Lung (tissue), 12 donors: ENCODE data around the gene C11orf86. TPM values are rescaled to one million over a fixed set of nuclear protein-coding genes. Genes with fewer than 3 reads are reported as not detected.

Experiments used
- ATAC-seq: fragments of 200-7000 bp; cut with Tn5 transposase; one replicate; pipeline ENCODE4 v1.9.1; 2020; ENCODE audit warnings: moderate number of reproducible peaks; ENCODE audit not compliant: insufficient read depth, low FRiP score
- DNase-seq, 3 donors: peaks; one replicate each; pipeline ENCODE4 v3.0.0-alpha.2; 2013 to 2017
- H3K27ac ChIP-seq, 2 donors: one replicate each; pipeline ENCODE4 v1.5.1; 2013; ENCODE audit warnings: mild to moderate bottlenecking in 2 of 2, moderate library complexity in 2 of 2, control low read depth in 1 of 2, inconsistent platforms in 1 of 2, low read depth in 1 of 2, low read length in 1 of 2
- H3K27me3 ChIP-seq, 3 donors: one replicate each; pipeline ENCODE4 v1.5.1; 2013; ENCODE audit warnings: low read length in 2 of 3; ENCODE audit not compliant: control insufficient read depth in 3 of 3, insufficient read depth in 3 of 3
- H3K36me3 ChIP-seq, 4 donors: one replicate each; pipeline ENCODE4 v1.5.1; 2013; ENCODE audit warnings: low read length in 4 of 4, mild to moderate bottlenecking in 1 of 4, moderate library complexity in 1 of 4; ENCODE audit not compliant: control insufficient read depth in 4 of 4, insufficient read depth in 4 of 4
- H3K4me1 ChIP-seq, 5 donors: one replicate each; pipeline ENCODE4 v1.5.1; 2013; ENCODE audit warnings: low read length in 5 of 5, mild to moderate bottlenecking in 2 of 5, moderate library complexity in 1 of 5; ENCODE audit not compliant: control insufficient read depth in 5 of 5, insufficient read depth in 5 of 5
- H3K4me3 ChIP-seq: one replicate; pipeline ENCODE4 v1.5.1; 2013; ENCODE audit warnings: mild to moderate bottlenecking, control low read depth, moderate library complexity
- H3K9ac ChIP-seq, 2 donors: one replicate each; pipeline ENCODE4 v1.5.1; 2013; ENCODE audit warnings: low read length in 2 of 2, control low read depth in 1 of 2; ENCODE audit not compliant: insufficient read depth in 1 of 2
- H3K9me3 ChIP-seq, 4 donors: one replicate each; pipeline ENCODE4 v1.5.1; 2013; ENCODE audit warnings: low read length in 3 of 4, mild to moderate bottlenecking in 1 of 4, moderate library complexity in 1 of 4; ENCODE audit not compliant: control insufficient read depth in 4 of 4, insufficient read depth in 3 of 4
- WGBS, 2 donors: extraction: QIAGEN DNeasy Blood & Tissue Kit; methylation state at CpG; one replicate each; pipeline ENCODE4 v1.1.7; 2013; 5-methylcytosine and 5-hydroxymethylcytosine counted together
- polyA plus RNA-seq, 2 donors: library from polyadenylated mRNA; stranded (reverse); fragments of 200-250 nt; gene quantifications; one replicate each; pipeline ENCODE4 v1.2.1, GENCODE V29; 2013
- total RNA-seq, 2 donors: library from RNA; depleted of rRNA in 1 of 2; stranded (reverse); fragments of >200 nt in 1 of 2; gene quantifications; one replicate each; pipeline ENCODE4 v1.2.1, GENCODE V29; 2014 to 2021
- TF ChIP-seq, protein P1 (sequence below): IDR thresholded peaks from 2 replicates; pipeline ENCODE4 v1.5.1; 2012; ENCODE audit warnings: mild to moderate bottlenecking; ENCODE audit errors: control extremely low read depth, extremely low read depth
- donor health status: control.
- donor health status: control.
- donor health status: Bipolar disorder and iron deficiency.
- donor health status: healthy.
- donor health status: DM: yes; HTN: yes; CAD: no.

C11orf86 gene
- total and polyA plus RNA-seq, 4 donors = not detected

DNA sequence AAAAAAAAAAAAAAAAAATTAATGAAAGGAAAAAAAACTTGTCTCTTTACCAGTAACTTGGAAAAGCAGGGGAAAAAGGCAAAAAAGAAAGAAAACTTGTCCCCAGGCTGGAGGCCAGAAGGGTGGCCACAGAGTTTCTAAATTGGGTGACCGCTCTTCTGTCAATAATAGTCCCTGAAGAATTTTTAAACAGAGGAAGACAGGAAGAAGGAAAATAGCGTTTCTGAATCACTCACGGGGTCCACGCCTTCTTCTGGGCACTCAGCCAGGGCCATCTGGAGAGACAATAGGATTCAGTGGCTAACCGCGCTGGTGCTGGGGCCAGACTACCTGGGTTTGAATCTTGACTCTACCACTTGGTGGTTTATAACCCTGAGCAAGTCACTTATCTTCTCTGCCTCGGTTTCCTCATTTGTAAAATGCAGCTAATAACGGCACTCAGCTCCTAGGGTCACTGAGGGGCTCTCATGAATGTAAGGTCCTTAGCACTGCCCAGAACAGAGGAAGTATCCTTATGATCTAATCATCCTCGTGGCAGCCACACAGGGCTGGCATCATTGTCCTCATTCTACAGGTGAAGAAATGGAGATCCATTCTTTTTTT lies 7.0 kb downstream of the C11orf86 start:
- WGBS, 2 donors = 10% methylated on average over 9 of the region's 9 CpGs
- H3K9ac ChIP-seq = no peak overlapping the region
- TF ChIP-seq, protein P1, sequence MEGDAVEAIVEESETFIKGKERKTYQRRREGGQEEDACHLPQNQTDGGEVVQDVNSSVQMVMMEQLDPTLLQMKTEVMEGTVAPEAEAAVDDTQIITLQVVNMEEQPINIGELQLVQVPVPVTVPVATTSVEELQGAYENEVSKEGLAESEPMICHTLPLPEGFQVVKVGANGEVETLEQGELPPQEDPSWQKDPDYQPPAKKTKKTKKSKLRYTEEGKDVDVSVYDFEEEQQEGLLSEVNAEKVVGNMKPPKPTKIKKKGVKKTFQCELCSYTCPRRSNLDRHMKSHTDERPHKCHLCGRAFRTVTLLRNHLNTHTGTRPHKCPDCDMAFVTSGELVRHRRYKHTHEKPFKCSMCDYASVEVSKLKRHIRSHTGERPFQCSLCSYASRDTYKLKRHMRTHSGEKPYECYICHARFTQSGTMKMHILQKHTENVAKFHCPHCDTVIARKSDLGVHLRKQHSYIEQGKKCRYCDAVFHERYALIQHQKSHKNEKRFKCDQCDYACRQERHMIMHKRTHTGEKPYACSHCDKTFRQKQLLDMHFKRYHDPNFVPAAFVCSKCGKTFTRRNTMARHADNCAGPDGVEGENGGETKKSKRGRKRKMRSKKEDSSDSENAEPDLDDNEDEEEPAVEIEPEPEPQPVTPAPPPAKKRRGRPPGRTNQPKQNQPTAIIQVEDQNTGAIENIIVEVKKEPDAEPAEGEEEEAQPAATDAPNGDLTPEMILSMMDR = no peak
- no peaks in the 10 kb centered on the region for H3K27me3 ChIP-seq
- H3K4me3 ChIP-seq = no peak overlapping the region
- no peaks in the 10 kb centered on the region for H3K36me3 ChIP-seq
- no peak overlapping the region for H3K27ac ChIP-seq
- ATAC-seq (no peak), DNase-seq (peak; percentile 74 to 85 (median 79))
- H3K4me1 ChIP-seq = peaks cover 0 to 3% (median 0%) of the 10 kb centered on the region in 5 donors
- peaks cover 0 to 8% (median 1%) of the 10 kb centered on the region in 4 donors for H3K9me3 ChIP-seq

DNA sequence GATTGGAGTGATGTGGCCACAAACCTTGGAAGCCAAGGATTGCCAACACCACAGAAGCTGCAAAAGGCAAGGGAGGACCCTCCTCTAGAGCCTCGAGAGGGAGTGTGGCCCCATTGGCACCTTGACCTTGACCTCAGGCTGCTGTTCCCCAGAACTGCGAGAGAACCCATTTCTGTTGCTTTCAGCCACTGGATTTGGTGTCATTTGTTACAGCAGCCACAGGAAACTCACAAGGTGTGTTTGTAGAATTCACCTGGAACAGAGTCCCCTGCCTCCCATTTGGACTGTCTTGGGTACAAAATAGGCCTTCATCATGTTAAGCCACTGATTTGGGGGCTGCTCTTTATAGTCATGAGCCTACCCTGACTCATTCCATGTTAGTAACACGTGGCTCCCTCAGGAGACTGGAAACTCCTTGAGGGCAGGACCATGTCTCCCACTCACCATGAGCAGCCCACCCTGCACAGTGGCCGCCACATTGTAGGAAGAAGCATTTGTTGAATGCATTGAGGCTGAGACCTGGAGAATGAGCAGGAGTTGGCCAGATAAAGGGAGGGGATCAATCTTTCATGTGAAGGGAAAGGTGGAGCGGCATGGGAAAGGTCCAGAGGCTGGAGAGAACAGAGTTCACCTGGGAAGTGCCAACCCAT lies 8.3 kb downstream of the C11orf86 start:
- H3K27ac ChIP-seq = no peak overlapping the region
- peaks cover 0 to 4% (median 1%) of the 10 kb centered on the region in 4 donors for H3K9me3 ChIP-seq
- peaks cover 0 to 4% (median 3%) of the 10 kb centered on the region in 5 donors for H3K4me1 ChIP-seq
- H3K36me3 ChIP-seq = no peaks in the 10 kb centered on the region
- TF ChIP-seq, protein P1 = no peak
- WGBS, 2 donors = 91 to 94% methylated on average over 5 of the region's 5 CpGs
- DNase-seq (no peak), ATAC-seq (no peak)
- no peak overlapping the region for H3K9ac ChIP-seq
- no peaks in the 10 kb centered on the region for H3K27me3 ChIP-seq
- H3K4me3 ChIP-seq = no peak overlapping the region

DNA sequence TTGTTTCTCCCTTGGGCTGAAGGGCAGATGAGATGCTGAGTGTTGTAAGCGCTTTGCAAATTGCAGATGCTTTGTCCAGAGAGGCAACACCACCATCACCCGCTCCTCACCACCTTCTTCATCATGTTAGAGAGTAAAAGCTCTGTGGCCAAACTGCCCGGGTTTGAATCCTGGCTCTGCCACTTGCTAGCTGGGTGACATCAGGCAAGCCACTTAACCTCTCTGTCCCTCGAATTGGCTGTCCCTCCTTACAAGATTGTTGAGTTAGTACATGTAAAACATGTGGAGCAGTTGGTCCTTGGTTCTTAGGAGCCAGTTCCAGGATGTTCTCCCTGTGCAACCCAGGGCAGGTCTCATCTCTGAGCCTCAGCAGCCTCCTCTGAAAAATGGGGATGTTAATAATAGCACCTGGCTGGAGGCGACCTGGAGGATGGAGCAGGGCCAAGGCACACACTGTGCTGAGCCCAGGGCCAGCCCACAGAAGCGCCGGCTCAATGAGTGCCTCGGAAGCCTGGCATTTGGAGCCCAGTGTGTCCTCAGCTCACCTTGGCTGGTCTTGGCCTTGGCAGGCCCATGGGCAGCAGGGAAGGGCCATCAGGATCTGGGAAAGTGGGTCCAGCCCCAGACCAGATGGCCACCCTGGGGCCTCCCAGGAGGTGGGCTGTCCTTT lies 10.5 kb downstream of the C11orf86 start:
- H3K36me3 ChIP-seq = no peaks in the 10 kb centered on the region
- ATAC-seq (no peak), DNase-seq (no peak)
- H3K9me3 ChIP-seq = no peaks in the 10 kb centered on the region
- H3K27ac ChIP-seq = no peak overlapping the region
- no peaks in the 10 kb centered on the region for H3K27me3 ChIP-seq
- no peak overlapping the region for H3K9ac ChIP-seq
- no peak overlapping the region for H3K4me3 ChIP-seq
- peaks cover 0 to 4% (median 3%) of the 10 kb centered on the region in 5 donors for H3K4me1 ChIP-seq
- 77 to 89% methylated on average over 8 of the region's 8 CpGs for WGBS, 2 donors
- TF ChIP-seq, protein P1 = no peak
